ENCODE measurements around the gene PRPF8. TPM values are rescaled to one million over a fixed set of nuclear protein-coding genes. Genes with fewer than 3 reads are reported as not detected.
A peak's percentile ranks its signal among the peaks of the same experiment; 100 is the strongest.

The PRPF8 gene
- total and polyA plus RNA-seq, 2 of the 13 experiments (the other 11 are each of a cell fraction or from before 2014, with no cell fraction given) = 112 to 179 TPM

DNA sequence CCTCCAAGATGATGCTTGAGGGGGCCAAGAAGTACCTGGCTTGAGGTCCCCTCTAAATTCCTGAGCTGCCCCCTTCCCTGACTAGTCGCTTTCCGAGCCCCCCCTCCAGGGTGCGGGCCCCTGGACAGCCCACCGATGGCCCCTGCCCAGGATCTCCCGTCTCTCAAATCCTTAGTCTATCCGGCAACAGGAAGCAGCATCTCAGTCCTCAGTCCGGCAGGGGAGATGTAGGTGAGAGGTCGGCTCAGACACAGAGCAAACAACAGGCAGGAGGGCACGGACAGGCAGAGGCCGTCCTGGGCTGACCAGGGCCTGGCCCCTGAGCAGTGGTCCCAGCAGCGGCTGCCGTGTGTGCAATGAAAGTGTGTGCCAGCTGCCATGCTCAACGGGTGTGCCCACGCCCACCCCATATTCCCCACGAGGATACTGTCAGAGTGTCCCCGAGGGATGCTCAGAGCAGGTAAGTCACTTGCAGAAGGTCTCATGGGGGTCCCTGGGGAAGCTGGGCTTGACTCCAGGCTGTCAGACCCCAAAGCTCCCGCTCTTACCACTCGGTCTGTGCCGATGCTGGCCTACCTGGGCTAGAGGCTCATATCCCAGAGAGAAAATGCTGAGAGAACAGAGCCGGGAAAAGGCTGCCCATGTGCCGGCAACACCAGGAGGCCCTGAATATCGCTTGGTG lies 63.3 kb downstream of the PRPF8 start (continued):
- TF ChIP-seq MAZ (IDR thresholded peaks at IDR 0.05; ENCODE audit: borderline replicate concordance, low read depth, low read length) (no peak), MAZ (CRISPR knock-in tag; IDR thresholded peaks at IDR 0.05; ENCODE audit: low read depth) (no peak), ZNF333 (CRISPR knock-in tag; IDR thresholded peaks at IDR 0.05; ENCODE audit: borderline replicate concordance) (no peak), CBX5 (CRISPR knock-in tag; IDR thresholded peaks at IDR 0.05; ENCODE audit: borderline replicate concordance) (no peak), STAG1 (CRISPR knock-in tag; IDR thresholded peaks at IDR 0.05) (no peak), KLF9 (CRISPR knock-in tag; IDR thresholded peaks at IDR 0.05; ENCODE audit: low read depth) (no peak), ZFP1 (CRISPR knock-in tag; IDR thresholded peaks at IDR 0.05) (no peak), XBP1 (CRISPR knock-in tag; IDR thresholded peaks at IDR 0.05) (no peak), ZFP90 (CRISPR knock-in tag; IDR thresholded peaks at IDR 0.05; ENCODE audit: borderline replicate concordance) (0 out of 2 replicates have a peak, but pooled peaks have one; percentile 61), ZNF746 (CRISPR knock-in tag; IDR thresholded peaks at IDR 0.05) (peak; percentile 53; the same call in 1 of the 2 replicates), MXD4 (CRISPR knock-in tag; IDR thresholded peaks at IDR 0.05) (no peak), GFI1 (CRISPR knock-in tag; IDR thresholded peaks at IDR 0.05; ENCODE audit: borderline replicate concordance) (no peak), SAFB2 (CRISPR knock-in tag; IDR thresholded peaks at IDR 0.05; ENCODE audit: borderline replicate concordance, low read depth) (0 out of 2 replicates have a peak, but pooled peaks have one; percentile 36), KDM5A (IDR thresholded peaks at IDR 0.05; ENCODE audit: borderline replicate concordance, low read length) (no peak), FOXO1 (CRISPR knock-in tag; IDR thresholded peaks at IDR 0.05) (peak; percentile 72; the same call in 1 of the 2 replicates), ZNF24 (IDR thresholded peaks at IDR 0.05) (no peak)
- TF ChIP-seq, protein P1, sequence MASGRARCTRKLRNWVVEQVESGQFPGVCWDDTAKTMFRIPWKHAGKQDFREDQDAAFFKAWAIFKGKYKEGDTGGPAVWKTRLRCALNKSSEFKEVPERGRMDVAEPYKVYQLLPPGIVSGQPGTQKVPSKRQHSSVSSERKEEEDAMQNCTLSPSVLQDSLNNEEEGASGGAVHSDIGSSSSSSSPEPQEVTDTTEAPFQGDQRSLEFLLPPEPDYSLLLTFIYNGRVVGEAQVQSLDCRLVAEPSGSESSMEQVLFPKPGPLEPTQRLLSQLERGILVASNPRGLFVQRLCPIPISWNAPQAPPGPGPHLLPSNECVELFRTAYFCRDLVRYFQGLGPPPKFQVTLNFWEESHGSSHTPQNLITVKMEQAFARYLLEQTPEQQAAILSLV (CRISPR knock-in tag; IDR thresholded peaks at IDR 0.05; ENCODE audit: borderline replicate concordance) = no peak
- TF ChIP-seq, protein P2, sequence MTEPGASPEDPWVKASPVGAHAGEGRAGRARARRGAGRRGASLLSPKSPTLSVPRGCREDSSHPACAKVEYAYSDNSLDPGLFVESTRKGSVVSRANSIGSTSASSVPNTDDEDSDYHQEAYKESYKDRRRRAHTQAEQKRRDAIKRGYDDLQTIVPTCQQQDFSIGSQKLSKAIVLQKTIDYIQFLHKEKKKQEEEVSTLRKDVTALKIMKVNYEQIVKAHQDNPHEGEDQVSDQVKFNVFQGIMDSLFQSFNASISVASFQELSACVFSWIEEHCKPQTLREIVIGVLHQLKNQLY (CRISPR knock-in tag; IDR thresholded peaks at IDR 0.05) = 0 out of 2 replicates have a peak, but pooled peaks have one; percentile 28
- TF ChIP-seq, protein P3, sequence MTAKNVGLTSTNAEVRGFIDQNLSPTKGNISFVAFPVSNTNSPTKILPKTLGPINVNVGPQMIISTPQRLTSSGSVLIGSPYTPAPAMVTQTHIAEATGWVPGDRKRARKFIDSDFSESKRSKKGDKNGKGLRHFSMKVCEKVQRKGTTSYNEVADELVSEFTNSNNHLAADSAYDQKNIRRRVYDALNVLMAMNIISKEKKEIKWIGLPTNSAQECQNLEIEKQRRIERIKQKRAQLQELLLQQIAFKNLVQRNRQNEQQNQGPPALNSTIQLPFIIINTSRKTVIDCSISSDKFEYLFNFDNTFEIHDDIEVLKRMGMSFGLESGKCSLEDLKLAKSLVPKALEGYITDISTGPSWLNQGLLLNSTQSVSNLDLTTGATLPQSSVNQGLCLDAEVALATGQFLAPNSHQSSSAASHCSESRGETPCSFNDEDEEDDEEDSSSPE (CRISPR knock-in tag; IDR thresholded peaks at IDR 0.05) = no peak
- TF ChIP-seq, protein P4, sequence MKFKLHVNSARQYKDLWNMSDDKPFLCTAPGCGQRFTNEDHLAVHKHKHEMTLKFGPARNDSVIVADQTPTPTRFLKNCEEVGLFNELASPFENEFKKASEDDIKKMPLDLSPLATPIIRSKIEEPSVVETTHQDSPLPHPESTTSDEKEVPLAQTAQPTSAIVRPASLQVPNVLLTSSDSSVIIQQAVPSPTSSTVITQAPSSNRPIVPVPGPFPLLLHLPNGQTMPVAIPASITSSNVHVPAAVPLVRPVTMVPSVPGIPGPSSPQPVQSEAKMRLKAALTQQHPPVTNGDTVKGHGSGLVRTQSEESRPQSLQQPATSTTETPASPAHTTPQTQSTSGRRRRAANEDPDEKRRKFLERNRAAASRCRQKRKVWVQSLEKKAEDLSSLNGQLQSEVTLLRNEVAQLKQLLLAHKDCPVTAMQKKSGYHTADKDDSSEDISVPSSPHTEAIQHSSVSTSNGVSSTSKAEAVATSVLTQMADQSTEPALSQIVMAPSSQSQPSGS (CRISPR knock-in tag; IDR thresholded peaks at IDR 0.05) = no peak
- TF ChIP-seq, protein P5, sequence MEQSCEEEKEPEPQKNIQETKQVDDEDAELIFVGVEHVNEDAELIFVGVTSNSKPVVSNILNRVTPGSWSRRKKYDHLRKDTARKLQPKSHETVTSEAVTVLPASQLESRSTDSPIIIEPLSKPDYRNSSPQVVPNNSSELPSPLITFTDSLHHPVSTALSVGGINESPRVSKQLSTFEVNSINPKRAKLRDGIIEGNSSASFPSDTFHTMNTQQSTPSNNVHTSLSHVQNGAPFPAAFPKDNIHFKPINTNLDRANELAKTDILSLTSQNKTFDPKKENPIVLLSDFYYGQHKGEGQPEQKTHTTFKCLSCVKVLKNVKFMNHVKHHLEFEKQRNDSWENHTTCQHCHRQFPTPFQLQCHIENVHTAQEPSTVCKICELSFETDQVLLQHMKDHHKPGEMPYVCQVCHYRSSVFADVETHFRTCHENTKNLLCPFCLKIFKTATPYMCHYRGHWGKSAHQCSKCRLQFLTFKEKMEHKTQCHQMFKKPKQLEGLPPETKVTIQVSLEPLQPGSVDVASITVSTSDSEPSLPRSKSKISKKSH (CRISPR knock-in tag; IDR thresholded peaks at IDR 0.05; ENCODE audit: borderline replicate concordance) = no peak
- TF ChIP-seq, protein P6, sequence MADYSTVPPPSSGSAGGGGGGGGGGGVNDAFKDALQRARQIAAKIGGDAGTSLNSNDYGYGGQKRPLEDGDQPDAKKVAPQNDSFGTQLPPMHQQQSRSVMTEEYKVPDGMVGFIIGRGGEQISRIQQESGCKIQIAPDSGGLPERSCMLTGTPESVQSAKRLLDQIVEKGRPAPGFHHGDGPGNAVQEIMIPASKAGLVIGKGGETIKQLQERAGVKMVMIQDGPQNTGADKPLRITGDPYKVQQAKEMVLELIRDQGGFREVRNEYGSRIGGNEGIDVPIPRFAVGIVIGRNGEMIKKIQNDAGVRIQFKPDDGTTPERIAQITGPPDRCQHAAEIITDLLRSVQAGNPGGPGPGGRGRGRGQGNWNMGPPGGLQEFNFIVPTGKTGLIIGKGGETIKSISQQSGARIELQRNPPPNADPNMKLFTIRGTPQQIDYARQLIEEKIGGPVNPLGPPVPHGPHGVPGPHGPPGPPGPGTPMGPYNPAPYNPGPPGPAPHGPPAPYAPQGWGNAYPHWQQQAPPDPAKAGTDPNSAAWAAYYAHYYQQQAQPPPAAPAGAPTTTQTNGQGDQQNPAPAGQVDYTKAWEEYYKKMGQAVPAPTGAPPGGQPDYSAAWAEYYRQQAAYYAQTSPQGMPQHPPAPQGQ (CRISPR knock-in tag; IDR thresholded peaks at IDR 0.05; ENCODE audit: borderline replicate concordance) = no peak
